GM08714 (cell line): Measurements from ENCODE around the gene MKX.
"Not testable (repeated sequence)": the region's sequence is repeated elsewhere in the genome, so short reads cannot be mapped to it uniquely, and the experiment has no call there.

Experiments used
- H3K4me3 ChIP-seq: fragments of 200-500 bp; sonication (Bioruptor generic); 2 replicates; pipeline ENCODE4 v1.5.1; 2014; ENCODE audit warnings: mild to moderate bottlenecking, low read length, inconsistent platforms
- ZNF274 ChIP-seq: IDR thresholded peaks from 2 replicates; pipeline ENCODE4 v1.6.1; 2012; ENCODE audit warnings: mild to moderate bottlenecking, low read depth, low read length

Gene MKX

DNA sequence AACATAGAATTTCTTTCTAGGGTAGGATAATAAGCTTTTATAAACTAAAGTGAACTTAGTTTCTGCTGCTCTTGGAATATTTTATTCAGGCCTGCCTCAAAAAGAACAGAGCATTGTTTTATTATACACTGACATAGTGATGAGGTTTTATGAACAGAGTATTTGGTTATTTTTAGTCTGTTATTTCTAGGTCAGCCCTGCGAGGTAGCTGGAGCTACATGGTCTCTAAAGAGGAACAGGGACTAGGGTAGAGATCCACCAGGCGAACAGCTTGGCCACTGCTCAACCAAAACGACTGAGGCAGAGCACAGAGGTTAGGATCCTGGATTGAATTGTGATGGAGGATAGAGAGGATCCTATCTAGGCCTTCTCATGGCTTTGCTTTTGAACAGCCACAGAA lies 53.0 kb downstream of the MKX start:
- no peak for TF ChIP-seq ZNF274
- H3K4me3 ChIP-seq, result no peak overlapping the region

DNA sequence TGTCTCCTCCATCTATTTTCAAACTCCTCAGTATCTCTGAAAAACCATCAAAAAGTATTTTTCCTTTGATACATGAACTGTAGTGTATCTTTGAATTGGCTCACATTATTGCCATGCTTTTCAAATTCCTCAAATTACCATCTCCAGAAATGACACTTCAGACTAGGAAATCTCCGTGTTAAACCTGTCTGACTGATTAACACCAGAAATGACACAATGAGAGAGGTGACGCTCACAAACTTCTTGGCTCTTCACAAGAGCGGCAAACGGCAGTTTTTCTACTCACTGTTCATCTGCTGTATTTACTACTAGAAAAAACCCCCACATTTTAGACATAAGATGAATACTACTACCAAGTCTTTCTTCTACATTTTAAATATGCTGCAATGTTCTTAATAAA lies 56.6 kb downstream of the MKX start:
- H3K4me3 ChIP-seq, result no peak overlapping the region
- no peak for TF ChIP-seq ZNF274

DNA sequence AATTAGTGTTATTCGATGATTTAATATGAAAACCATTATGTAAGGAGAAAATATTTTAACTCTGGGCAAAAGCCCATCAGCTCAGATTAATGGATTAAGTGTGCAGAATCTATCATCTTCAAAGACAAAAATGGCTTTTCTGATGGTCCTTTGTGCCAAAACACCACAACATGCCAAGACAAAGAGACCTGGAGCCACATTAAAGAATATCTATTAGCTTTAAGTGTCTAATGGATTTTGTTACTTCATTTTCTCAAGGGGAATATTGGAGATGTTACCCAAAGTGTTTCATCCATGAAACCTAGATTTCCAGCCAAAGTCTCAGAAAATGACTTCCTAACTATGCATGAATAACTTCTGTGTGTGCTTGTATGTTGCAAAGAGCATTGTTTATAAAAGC lies 57.3 kb downstream of the MKX start:
- no peak overlapping the region for H3K4me3 ChIP-seq
- TF ChIP-seq ZNF274, result no peak

- no peak overlapping the region for H3K4me3 ChIP-seq
- TF ChIP-seq ZNF274, result no peak
Observed at GRCh38 chr10:27687743-27688142, 57.9 kb downstream of the MKX start.

DNA sequence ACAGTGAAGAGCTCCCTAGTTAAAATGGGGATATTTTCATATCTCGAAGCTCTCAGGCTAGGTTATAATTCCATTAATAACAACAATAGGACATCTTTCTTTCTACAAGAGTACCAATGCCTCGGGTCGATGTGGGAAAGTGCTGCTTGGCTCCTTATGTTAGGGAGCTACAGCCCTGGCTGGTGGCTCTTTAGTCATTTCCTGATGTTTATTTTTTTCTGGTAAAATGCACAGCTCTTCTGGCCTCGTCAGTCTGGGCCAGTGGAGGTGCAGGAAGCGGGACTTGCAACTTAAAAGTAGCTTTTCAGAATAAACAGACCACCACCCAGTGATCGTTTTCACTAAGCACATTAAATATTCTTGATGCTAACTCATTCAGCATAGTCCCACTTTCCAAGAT lies 58.3 kb downstream of the MKX start:
- no peak for TF ChIP-seq ZNF274

GRCh38 chr10:27685681-27686080 lies 59.9 kb downstream of the MKX start:
- TF ChIP-seq ZNF274, result no peak
- H3K4me3 ChIP-seq, result no peak overlapping the region

More for the DNA sequence above, 58.3 kb downstream of the MKX start:
- no peak overlapping the region for H3K4me3 ChIP-seq

DNA sequence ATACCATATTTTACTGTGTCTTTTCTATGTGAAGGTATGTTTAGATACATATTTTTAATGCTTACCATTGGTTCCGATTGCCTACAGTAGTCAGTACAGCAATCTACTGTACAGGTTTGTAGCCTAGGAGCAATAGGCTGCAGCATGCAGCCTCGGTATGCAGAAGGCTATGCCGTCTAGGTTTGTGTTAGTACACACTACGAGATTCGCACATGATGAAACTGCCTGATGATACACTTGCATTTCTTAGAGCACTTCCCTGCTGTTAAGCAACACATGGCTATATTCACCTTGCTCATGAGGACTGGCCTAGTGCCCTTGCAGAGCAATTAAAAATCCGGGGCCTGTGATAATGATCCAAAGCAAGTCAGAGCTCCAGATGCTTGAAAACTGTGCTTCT lies 62.4 kb downstream of the MKX start:
- TF ChIP-seq ZNF274, result no peak
- H3K4me3 ChIP-seq, result no peak overlapping the region

- H3K4me3 ChIP-seq, result not testable (repeated sequence)
Observed at GRCh38 chr10:27681795-27682194, 63.8 kb downstream of the MKX start.

DNA sequence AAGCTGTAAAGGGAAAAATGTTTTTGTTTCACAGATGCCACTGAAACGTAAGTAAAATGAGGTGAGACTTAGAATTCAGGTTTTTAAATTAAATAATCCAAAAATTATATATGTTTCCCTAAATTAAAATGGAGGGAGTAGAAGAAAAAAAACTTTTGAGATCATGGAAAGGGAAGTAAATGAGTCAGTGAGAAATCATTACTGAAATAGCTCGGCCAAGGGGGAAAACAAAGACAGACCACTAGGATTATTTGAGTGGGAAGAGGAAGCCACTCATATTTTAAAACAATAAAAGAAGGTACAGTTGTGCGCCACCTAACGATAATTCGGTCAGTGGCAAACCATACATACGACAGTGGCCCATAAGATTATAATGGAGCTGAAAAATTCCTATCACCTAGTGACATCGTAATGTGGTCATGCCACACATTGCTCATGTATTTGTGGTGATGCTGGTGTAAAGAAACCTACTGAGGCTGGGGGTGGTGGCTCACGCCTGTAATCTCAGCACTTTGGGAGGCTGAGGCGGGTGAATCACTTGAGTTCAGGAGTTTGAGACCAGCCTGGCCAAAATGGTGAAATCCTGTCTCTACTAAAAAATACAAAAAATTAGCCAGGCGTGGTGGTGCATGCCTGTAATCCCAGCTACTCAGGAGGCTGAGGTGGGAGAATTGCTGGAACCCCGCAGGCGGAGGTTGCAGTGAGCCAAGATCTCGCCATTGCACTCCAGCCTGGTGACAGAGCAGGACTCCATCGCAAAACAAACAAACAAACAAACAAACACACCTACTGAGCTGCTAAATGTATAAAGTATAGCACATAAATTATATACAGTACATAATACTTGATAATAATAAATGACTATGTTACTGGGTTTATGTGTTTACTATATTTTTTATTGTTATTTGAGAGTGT lies 64.7 kb downstream of the MKX start:
- H3K4me3 ChIP-seq, result no peak overlapping the region
- no peak for TF ChIP-seq ZNF274

DNA sequence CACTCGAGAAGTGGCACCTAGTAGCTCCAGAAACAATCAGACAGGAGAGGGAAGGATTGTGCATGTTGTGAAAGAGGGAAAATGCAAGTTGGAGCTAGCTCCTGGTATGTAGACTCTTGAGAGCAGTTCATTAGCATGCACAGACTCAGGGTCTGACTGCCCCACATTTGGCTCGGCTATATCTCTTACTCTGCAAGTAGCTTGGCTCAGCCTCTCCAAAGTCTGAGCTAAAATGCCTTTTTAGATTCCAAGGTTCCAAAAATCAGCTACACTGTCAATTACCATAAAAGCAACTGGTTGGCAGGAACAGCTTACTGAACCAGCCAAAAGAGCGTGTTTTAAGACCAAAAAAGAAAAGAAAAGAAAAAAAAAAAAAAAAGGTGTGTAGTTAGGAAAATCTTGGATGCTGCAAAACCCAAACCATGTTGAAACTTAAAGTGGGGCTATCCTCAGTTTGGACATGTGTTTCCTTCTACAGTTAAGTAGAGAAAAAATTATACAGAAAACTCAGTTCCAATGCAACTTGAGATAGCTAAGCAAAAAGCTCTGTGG lies 65.5 kb downstream of the MKX start:
- H3K4me3 ChIP-seq, result no peak overlapping the region
- TF ChIP-seq ZNF274, result no peak

GRCh38 chr10:27679369-27679912 lies 66.2 kb downstream of the MKX start:
- no peak overlapping the region for H3K4me3 ChIP-seq
- no peak for TF ChIP-seq ZNF274

DNA sequence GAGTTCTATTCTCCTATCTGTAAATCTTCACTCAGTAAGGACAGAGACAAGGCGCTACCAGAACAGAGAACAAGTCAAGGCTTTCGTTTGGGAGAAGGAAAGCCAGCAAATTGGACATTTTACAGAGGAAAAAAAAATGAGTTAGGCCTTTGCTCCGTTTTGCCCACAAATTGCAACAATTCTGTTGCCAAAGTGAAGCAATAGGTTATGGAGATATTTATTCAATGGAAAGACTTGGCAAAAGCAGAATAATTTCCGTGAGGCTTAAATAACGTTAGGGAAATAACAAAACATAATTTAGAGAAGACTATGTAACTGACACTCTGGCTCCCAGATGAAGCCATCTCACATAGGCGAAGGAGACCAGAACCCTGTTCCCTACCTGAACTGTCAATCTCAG lies 67.5 kb downstream of the MKX start:
- no peak for TF ChIP-seq ZNF274
- no peak overlapping the region for H3K4me3 ChIP-seq

DNA sequence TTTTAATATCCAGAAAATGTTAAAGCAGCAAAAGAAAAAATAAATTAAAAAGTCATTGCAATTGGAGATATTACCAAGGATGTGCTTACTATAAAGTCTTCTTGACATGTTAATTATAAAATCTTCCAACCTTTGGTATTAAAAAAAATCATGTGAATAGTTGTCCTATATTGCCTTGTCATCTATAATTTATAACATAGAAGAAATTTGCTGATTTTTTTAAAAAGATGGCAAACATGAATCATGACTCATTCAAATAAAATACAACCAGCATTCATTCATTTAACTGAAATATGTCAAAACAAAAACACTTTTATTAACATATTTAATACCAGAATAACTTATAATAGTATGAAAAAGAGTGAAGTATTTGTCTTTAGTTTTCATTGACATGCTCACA lies 72.6 kb downstream of the MKX start:
- H3K4me3 ChIP-seq, result no peak overlapping the region
- TF ChIP-seq ZNF274, result no peak

- no peak for TF ChIP-seq ZNF274
- H3K4me3 ChIP-seq, result no peak overlapping the region
Observed at GRCh38 chr10:27671821-27672220, 73.8 kb downstream of the MKX start.

DNA sequence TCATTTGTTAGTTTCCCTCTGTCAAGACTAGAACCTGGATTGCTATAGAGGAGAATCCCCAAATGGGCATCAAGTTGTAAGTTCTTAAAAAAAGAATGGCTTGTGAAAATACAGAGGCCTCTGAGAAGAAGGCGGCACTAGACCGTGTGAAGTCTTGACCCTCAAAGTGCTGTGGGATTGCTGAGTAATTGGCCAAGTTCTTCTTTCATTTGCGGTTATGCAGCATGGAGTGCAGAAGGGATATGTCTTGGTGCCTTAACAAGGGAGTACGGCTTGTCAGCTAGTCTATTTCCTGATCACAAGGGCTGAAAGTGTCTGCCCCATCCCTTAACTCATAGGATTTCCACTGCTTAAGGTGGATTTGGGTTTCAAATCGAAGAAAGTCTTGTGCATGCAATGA lies 81.2 kb downstream of the MKX start:
- no peak overlapping the region for H3K4me3 ChIP-seq
- no peak for TF ChIP-seq ZNF274
